ENCODE results near the gene CENPX.

GRCh38 chr17:82051776-82052637, 29.3 kb upstream of the CENPX start, which contains the start of the genes GPS1 and RFNG:
- TF ChIP-seq, protein P1, sequence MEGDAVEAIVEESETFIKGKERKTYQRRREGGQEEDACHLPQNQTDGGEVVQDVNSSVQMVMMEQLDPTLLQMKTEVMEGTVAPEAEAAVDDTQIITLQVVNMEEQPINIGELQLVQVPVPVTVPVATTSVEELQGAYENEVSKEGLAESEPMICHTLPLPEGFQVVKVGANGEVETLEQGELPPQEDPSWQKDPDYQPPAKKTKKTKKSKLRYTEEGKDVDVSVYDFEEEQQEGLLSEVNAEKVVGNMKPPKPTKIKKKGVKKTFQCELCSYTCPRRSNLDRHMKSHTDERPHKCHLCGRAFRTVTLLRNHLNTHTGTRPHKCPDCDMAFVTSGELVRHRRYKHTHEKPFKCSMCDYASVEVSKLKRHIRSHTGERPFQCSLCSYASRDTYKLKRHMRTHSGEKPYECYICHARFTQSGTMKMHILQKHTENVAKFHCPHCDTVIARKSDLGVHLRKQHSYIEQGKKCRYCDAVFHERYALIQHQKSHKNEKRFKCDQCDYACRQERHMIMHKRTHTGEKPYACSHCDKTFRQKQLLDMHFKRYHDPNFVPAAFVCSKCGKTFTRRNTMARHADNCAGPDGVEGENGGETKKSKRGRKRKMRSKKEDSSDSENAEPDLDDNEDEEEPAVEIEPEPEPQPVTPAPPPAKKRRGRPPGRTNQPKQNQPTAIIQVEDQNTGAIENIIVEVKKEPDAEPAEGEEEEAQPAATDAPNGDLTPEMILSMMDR (IDR thresholded peaks at IDR 0.05): no peak
- TF ChIP-seq POLR2AphosphoS5 (IDR thresholded peaks at IDR 0.05; ENCODE audit: low read depth, low read length): peak; percentile 48; the same call in 1 of the 2 replicates
- TF ChIP-seq, protein P2, sequence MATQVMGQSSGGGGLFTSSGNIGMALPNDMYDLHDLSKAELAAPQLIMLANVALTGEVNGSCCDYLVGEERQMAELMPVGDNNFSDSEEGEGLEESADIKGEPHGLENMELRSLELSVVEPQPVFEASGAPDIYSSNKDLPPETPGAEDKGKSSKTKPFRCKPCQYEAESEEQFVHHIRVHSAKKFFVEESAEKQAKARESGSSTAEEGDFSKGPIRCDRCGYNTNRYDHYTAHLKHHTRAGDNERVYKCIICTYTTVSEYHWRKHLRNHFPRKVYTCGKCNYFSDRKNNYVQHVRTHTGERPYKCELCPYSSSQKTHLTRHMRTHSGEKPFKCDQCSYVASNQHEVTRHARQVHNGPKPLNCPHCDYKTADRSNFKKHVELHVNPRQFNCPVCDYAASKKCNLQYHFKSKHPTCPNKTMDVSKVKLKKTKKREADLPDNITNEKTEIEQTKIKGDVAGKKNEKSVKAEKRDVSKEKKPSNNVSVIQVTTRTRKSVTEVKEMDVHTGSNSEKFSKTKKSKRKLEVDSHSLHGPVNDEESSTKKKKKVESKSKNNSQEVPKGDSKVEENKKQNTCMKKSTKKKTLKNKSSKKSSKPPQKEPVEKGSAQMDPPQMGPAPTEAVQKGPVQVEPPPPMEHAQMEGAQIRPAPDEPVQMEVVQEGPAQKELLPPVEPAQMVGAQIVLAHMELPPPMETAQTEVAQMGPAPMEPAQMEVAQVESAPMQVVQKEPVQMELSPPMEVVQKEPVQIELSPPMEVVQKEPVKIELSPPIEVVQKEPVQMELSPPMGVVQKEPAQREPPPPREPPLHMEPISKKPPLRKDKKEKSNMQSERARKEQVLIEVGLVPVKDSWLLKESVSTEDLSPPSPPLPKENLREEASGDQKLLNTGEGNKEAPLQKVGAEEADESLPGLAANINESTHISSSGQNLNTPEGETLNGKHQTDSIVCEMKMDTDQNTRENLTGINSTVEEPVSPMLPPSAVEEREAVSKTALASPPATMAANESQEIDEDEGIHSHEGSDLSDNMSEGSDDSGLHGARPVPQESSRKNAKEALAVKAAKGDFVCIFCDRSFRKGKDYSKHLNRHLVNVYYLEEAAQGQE (IDR thresholded peaks at IDR 0.05; ENCODE audit: insufficient read depth in 1 of 2, low read depth in 2 of 2, low read length in 1 of 2): no peak
